Left ventricle myocardium superior (tissue), 1 donor: Measurements from ENCODE around the gene PTGDS. TPM values are rescaled to one million over a fixed set of nuclear protein-coding genes. Genes with fewer than 3 reads are reported as not detected.

Experiments
- ATAC-seq: fragments of 200-7000 bp; cut with Tn5 transposase; one replicate; pipeline ENCODE4 v1.9.1; 2020; ENCODE audit warnings: mild to moderate bottlenecking, moderate library complexity
- DNase-seq: peaks from one replicate; pipeline ENCODE4 v3.0.0-alpha.2; 2020
- intact Hi-C: fragments of 100-400 bp; cut with micrococcal nuclease; formaldehyde crosslinking; loops from one replicate; pipeline ENCODE4 v1.11.0; 2022
- long read RNA-seq: library from polyadenylated mRNA; unstranded; transcript quantifications from one replicate; pipeline ENCODE4 v2.0.0, GENCODE V29; 2021
- total RNA-seq: library from RNA; stranded (reverse); fragmentation: NEBNext Ultra II Directional; extraction: Animal tissue kit (Norgen Biotek cat#: 25700); gene quantifications from one replicate; pipeline ENCODE4 v1.2.1, GENCODE V29; 2021
- donor health status: DM: no; HTN: yes; CAD: no; lungs with severe emphysema.

Gene PTGDS
- 5,424 TPM for total RNA-seq
- long read RNA-seq, transcript PTGDS-202 (7 exons, 807 nt): major isoform, 5,174 of 5,651 reads
- long read RNA-seq, transcript PTGDS-209 (6 exons, 754 nt): minor isoform, 30 of 5,651 reads
- long read RNA-seq, transcript PTGDS-201 (3 exons, 921 nt): minor isoform, 5 of 5,651 reads
- long read RNA-seq, partial matches to known transcripts: 70 of 5,651 reads
- long read RNA-seq, other reads (novel, unspliced or antisense): 369 of 5,651 reads

GRCh38 chr9:136977223-136977622 is at the start of gene PTGDS:
Gene PTGDS, plus strand, starts transcription at chr9:136977504. Its CDS starts 75 bp downstream, at chr9:136977579.
- intact Hi-C loops: no loop called here
- ATAC-seq: peak; percentile 69
- peak; percentile 92 for DNase-seq

GRCh38 chr9:136928591-136928990 is 48.7 kb upstream of the PTGDS start:
- peak; percentile 74 for DNase-seq
- intact Hi-C loops: no loop called here
- peak; percentile 90 for ATAC-seq

GRCh38 chr9:136930014-136930413 is 47.3 kb upstream of the PTGDS start:
- DNase-seq (no peak), ATAC-seq (peak; percentile 52)
- intact Hi-C loops: no loop called here

GRCh38 chr9:136931611-136932130 is 45.6 kb upstream of the PTGDS start:
- intact Hi-C loops: no loop called here
- DNase-seq (no peak), ATAC-seq (no peak)

- intact Hi-C loops: no loop called here
- no peak for ATAC-seq
- DNase-seq: no peak
Observed at GRCh38 chr9:136934277-136934676, 43.0 kb upstream of the PTGDS start.

- no peak for DNase-seq
- intact Hi-C loops: no loop called here
- no peak for ATAC-seq
Observed at GRCh38 chr9:136935651-136936050, 41.7 kb upstream of the PTGDS start.

- intact Hi-C loops: no loop called here
- ATAC-seq: no peak
- DNase-seq: no peak
Observed at GRCh38 chr9:136936645-136937170, 40.6 kb upstream of the PTGDS start.

GRCh38 chr9:136937186-136938001 is 39.9 kb upstream of the PTGDS start:
- ATAC-seq (no peak), DNase-seq (peak; percentile 20)
- intact Hi-C loops: no loop called here

- ATAC-seq (no peak), DNase-seq (peak; percentile 26)
- intact Hi-C loops: no loop called here
Observed at GRCh38 chr9:136939431-136939995, 37.8 kb upstream of the PTGDS start.

GRCh38 chr9:136939996-136940525 is 37.2 kb upstream of the PTGDS start:
- DNase-seq (peak; percentile 87), ATAC-seq (peak; percentile 76)
- intact Hi-C loops: no loop called here

- intact Hi-C loops: no loop called here
- ATAC-seq (no peak), DNase-seq (peak; percentile 46)
Observed at GRCh38 chr9:136940526-136941230, 36.6 kb upstream of the PTGDS start.

- intact Hi-C loops: no loop called here
- DNase-seq (peak; percentile 41), ATAC-seq (no peak)
Observed at GRCh38 chr9:136941231-136942111, 35.8 kb upstream of the PTGDS start.

GRCh38 chr9:136942112-136942880 is 35.0 kb upstream of the PTGDS start:
- ATAC-seq (no peak), DNase-seq (peak; percentile 41)
- intact Hi-C loops: no loop called here

- no peak for DNase-seq
- intact Hi-C loops: no loop called here
- ATAC-seq: no peak
Observed at GRCh38 chr9:136942881-136943230, 34.4 kb upstream of the PTGDS start.

GRCh38 chr9:136943291-136944211 is 33.8 kb upstream of the PTGDS start:
- DNase-seq (peak; percentile 69), ATAC-seq (no peak)
- intact Hi-C loops: no loop called here

GRCh38 chr9:136944212-136944518 is 33.1 kb upstream of the PTGDS start:
- DNase-seq (no peak), ATAC-seq (peak; percentile 29)
- intact Hi-C loops: no loop called here
